Measurements from ENCODE around the gene ANKRD63. TPM values are rescaled to one million over a fixed set of nuclear protein-coding genes. Genes with fewer than 3 reads are reported as not detected.
A peak's percentile ranks its signal among the peaks of the same experiment; 100 is the strongest.

ANKRD63 gene
- total and polyA plus RNA-seq, 2 of the 8 experiments (the other 6 are each of a cell fraction or from before 2014, with no cell fraction given): 0.18 to 0.26 TPM

DNA sequence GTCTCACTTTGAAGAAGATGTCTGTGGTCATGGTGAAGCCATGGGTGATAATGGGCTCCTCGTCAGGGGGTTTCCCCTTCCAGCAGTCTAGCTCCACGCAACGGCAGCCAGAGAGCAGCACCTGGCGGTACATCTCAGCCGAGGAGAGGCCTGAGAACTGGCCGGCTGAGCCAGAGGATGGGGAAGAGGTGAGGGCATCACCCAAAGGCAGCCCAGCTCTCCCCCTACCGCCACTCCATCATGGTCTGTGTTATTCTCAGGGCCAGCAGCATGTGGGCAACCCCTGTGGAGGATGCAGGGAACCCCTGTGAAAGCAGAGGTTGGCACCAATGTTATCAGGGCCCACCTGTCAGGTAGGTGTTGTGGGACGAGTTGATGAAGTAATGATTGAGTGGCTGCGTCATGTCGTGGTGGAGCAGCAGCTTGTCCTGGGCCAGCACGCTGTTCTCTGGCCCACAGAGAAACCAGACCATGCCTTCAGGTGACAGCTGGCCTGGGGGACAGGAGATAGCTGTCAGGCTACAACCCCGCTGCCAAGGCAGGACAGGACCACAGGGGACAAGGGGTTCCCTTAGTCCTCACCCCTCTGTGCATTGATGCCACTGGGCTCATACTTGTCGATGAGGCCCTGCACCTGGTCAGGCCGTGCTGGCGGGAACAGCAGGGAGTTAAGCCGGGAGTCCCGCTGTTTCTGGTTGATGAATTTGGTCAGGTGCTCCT is 15.5 kb upstream of the ANKRD63 start:
- no peak overlapping the region for H2BK12ac ChIP-seq (ENCODE audit: low read depth, low read length)
- TF ChIP-seq SP4 (IDR thresholded peaks at IDR 0.05; ENCODE audit: low read length) (no peak), TEAD4 (IDR thresholded peaks at IDR 0.05; ENCODE audit: low read depth, low read length) (no peak), EP300 (IDR thresholded peaks at IDR 0.05; ENCODE audit: borderline replicate concordance in 1 of 2, low read depth in 2 of 2, low read length in 2 of 2) (no peak), SAP30 (IDR thresholded peaks at IDR 0.05; ENCODE audit: insufficient read depth, insufficient replicate concordance, low read length) (no peak), BACH1 (IDR thresholded peaks at IDR 0.05; ENCODE audit: low read length) (no peak), ASH2L (IDR thresholded peaks at IDR 0.05; ENCODE audit: low read length) (no peak), BCL11A (IDR thresholded peaks at IDR 0.05; ENCODE audit: low read depth in 2 of 2, low read length in 2 of 2) (no peak)
- no peak overlapping the region for H3K56ac ChIP-seq (replicated peaks; ENCODE audit: insufficient read length, low read depth, low read length)
- no peak overlapping the region for H3K27ac ChIP-seq (ENCODE audit: low read depth, low read length)
- POLR2A ChIA-PET (ENCODE audit: partially characterized antibody): interaction anchor here (0.9 to 1.0 kb wide), 2 partner anchors 9 to 11 kb away, joined by 3 to 4 read pairs; no protein-coding TSS in a partner anchor
- no peak for FAIRE-seq
- H3K23me2 ChIP-seq (ENCODE audit: low read depth, low read length): no peaks in the 10 kb centered on the region
- no peak overlapping the region for H2BK120ac ChIP-seq (replicated peaks; ENCODE audit: low read depth, low read length)
- no peaks in the 10 kb centered on the region for H3K79me2 ChIP-seq (ENCODE audit: control insufficient read depth in 1 of 2, insufficient read depth in 2 of 2, low read length in 2 of 2)
- H3K79me1 ChIP-seq (ENCODE audit: low read depth, low read length): no peaks in the 10 kb centered on the region
- peak overlapping the region; percentile 40; the same call in 1 of the 2 replicates for H2AK5ac ChIP-seq (ENCODE audit: low read depth, low read length)
- H3K4me1 ChIP-seq (replicated peaks in 1 of 4; ENCODE audit: control insufficient read depth in 3 of 4, insufficient read depth in 4 of 4, low read length in 3 of 4): peaks cover 0 to 20% (median 10%) of the 10 kb centered on the region in 4 experiments; a peak in 6 of 7 replicates
- H3K18ac ChIP-seq (ENCODE audit: extremely low read depth, low read length): no peak overlapping the region
- no peak overlapping the region for H4K5ac ChIP-seq (ENCODE audit: insufficient read length, low read depth, low read length)
- CTCF ChIA-PET (ENCODE audit: partially characterized antibody): interaction anchor here (0.9 to 2.1 kb wide), 7 partner anchors 10 to 73 kb away, joined by 3 to 10 read pairs (median 6); partner anchors contain the start of gene PLCB2
- H4K91ac ChIP-seq (replicated peaks; ENCODE audit: insufficient read length, low read length): no peak overlapping the region
- H2BK5ac ChIP-seq (ENCODE audit: low read depth, low read length): peak overlapping the region; percentile 26; the same call in 1 of the 2 replicates
- 91% methylated on average over 17 of the region's 17 CpGs; no CpG with 5 or more reads in 1 of the 2 experiments for WGBS, 2 experiments (ENCODE audit: extremely low coverage in 1 of 2, insufficient coverage in 1 of 2, insufficient read length in 1 of 2, insufficient replicate concordance in 2 of 2, low coverage in 1 of 2, low lambda C conversion rate in 2 of 2, missing lambda C conversion rate in 1 of 2)
- no peak overlapping the region for H2BK20ac ChIP-seq (ENCODE audit: low read length)
- no peak overlapping the region for H3K4ac ChIP-seq (replicated peaks; ENCODE audit: insufficient read length, low read depth, low read length)
- H3K36me3 ChIP-seq (ENCODE audit: control insufficient read depth in 2 of 4, insufficient read depth in 4 of 4, low read length in 3 of 4): no peaks in the 10 kb centered on the region
- 0 out of 4 replicates have a peak, but pooled peaks cover 0 to 3% of the 10 kb centered on the region in 2 experiments for H3K9me3 ChIP-seq (ENCODE audit: insufficient read depth in 2 of 2, low read depth in 1 of 2, low read length in 1 of 2)
- H3K4me2 ChIP-seq (ENCODE audit: insufficient read depth in 1 of 2, low read depth in 2 of 2, low read length in 2 of 2): no peak overlapping the region
- no peak overlapping the region for H3K23ac ChIP-seq (ENCODE audit: insufficient read length)
- DNase-seq (ENCODE audit: low read depth in 1 of 2, low spot score in 2 of 2): no peak
- H3K27me3 ChIP-seq (replicated peaks in 1 of 4; ENCODE audit: control insufficient read depth in 3 of 4, extremely low read depth in 1 of 4, insufficient read depth in 3 of 4, low read length in 3 of 4): peaks cover 0 to 6% (median under 1%) of the 10 kb centered on the region in 4 experiments; a peak in 3 of 7 replicates
- H4K20me1 ChIP-seq (replicated peaks in 1 of 2; ENCODE audit: control insufficient read depth in 1 of 2, insufficient read depth in 2 of 2, low read length in 2 of 2): no peaks in the 10 kb centered on the region
- H3K14ac ChIP-seq (ENCODE audit: insufficient read length): no peak overlapping the region
- no peak overlapping the region for H2AFZ ChIP-seq (ENCODE audit: low read length)
- H3K9ac ChIP-seq (replicated peaks in 1 of 4; ENCODE audit: extremely low read depth in 1 of 4, low read depth in 3 of 4, low read length in 3 of 4): no peak overlapping the region
- H2BK15ac ChIP-seq (ENCODE audit: low read length): no peak overlapping the region; the same call in 1 of the 2 replicates
- H4K8ac ChIP-seq (ENCODE audit: extremely low read depth, insufficient read depth, low read length): no peak overlapping the region
- H3K4me3 ChIP-seq (ENCODE audit: extremely low read depth in 1 of 4, insufficient read depth in 2 of 4, low read depth in 3 of 4, low read length in 4 of 4): no peak overlapping the region

All from H1 (cell line).